GM21576 (cell line): ENCODE measurements around the gene CEP135.

Experiments used
- ATAC-seq: cut with Tn5 transposase; IDR thresholded peaks from one replicate; pipeline ENCODE4 v1.9.1; 2021; ENCODE audit warnings: mild to moderate bottlenecking, moderate library complexity; ENCODE audit not compliant: unreplicated experiment

The CEP135 gene

GRCh38 chr4:56007154-56007553 lies 58.4 kb downstream of the CEP135 start:
- no peak for ATAC-seq

GRCh38 chr4:56008206-56008605 lies 59.5 kb downstream of the CEP135 start:
- no peak for ATAC-seq

GRCh38 chr4:56026596-56026995 lies 77.9 kb downstream of the CEP135 start:
- no peak for ATAC-seq

GRCh38 chr4:56028165-56028564 lies 79.4 kb downstream of the CEP135 start:
- ATAC-seq: no peak

GRCh38 chr4:56038487-56039162 lies 89.9 kb downstream of the CEP135 start:
- ATAC-seq: no peak

GRCh38 chr4:56040842-56041241 lies 92.1 kb downstream of the CEP135 start:
- ATAC-seq: no peak

GRCh38 chr4:56042225-56042624 lies 93.5 kb downstream of the CEP135 start:
- ATAC-seq: no peak

- no peak for ATAC-seq
Measured at GRCh38 chr4:56048383-56048701, 99.6 kb downstream of the CEP135 start.

GRCh38 chr4:56048702-56049431 lies 100.1 kb downstream of the CEP135 start:
- ATAC-seq: peak; percentile 96

- no peak for ATAC-seq
Measured at GRCh38 chr4:56050625-56051024, 101.9 kb downstream of the CEP135 start.

- no peak for ATAC-seq
Measured at GRCh38 chr4:56051029-56051709, 102.4 kb downstream of the CEP135 start.

- no peak for ATAC-seq
Measured at GRCh38 chr4:56051710-56052075, 102.9 kb downstream of the CEP135 start.

- no peak for ATAC-seq
Measured at GRCh38 chr4:56052481-56052880, 103.7 kb downstream of the CEP135 start.

GRCh38 chr4:56052966-56053365 lies 104.2 kb downstream of the CEP135 start:
- ATAC-seq: no peak

- ATAC-seq: no peak
Measured at GRCh38 chr4:56055027-56055977, 106.6 kb downstream of the CEP135 start.

GRCh38 chr4:56055991-56056390 lies 107.2 kb downstream of the CEP135 start:
- no peak for ATAC-seq

- ATAC-seq: no peak
Measured at GRCh38 chr4:56058555-56058954, 109.8 kb downstream of the CEP135 start.

GRCh38 chr4:56060036-56060435 lies 111.3 kb downstream of the CEP135 start:
- no peak for ATAC-seq

GRCh38 chr4:56062106-56062505 lies 113.4 kb downstream of the CEP135 start:
- ATAC-seq: no peak

- ATAC-seq: no peak
Measured at GRCh38 chr4:56062526-56063145, 113.9 kb downstream of the CEP135 start.

GRCh38 chr4:56066493-56066892 lies 117.7 kb downstream of the CEP135 start:
- no peak for ATAC-seq
